HEK293 (cell line): ENCODE data around the gene AAK1.
A peak's percentile ranks its signal among the peaks of the same experiment; 100 is the strongest.

ENCODE experiments used
- GLI2 ChIP-seq: fragments of 450-650 bp; formaldehyde crosslinking; IDR thresholded peaks from 2 replicates; pipeline ENCODE4; 2017; ENCODE audit warnings: missing biosample characterization, missing genetic modification characterization, low read depth, borderline replicate concordance
- INSM2 ChIP-seq: fragments of 450-650 bp; formaldehyde crosslinking; IDR thresholded peaks from 2 replicates; pipeline ENCODE4 v1.5.1; 2016; ENCODE audit warnings: missing biosample characterization, missing genetic modification characterization
- KLF1 ChIP-seq: fragments of 450-650 bp; formaldehyde crosslinking; IDR thresholded peaks from 2 replicates; pipeline ENCODE4 v1.5.1; 2016; ENCODE audit warnings: missing biosample characterization, missing genetic modification characterization
- PRDM10 ChIP-seq: fragments of 450-650 bp; formaldehyde crosslinking; IDR thresholded peaks from 2 replicates; pipeline ENCODE4 v1.5.1; 2016; ENCODE audit warnings: missing biosample characterization, missing genetic modification characterization
- SP2 ChIP-seq: fragments of 450-650 bp; formaldehyde crosslinking; IDR thresholded peaks from 2 replicates; pipeline ENCODE4 v1.5.1; 2016; ENCODE audit warnings: missing biosample characterization, missing genetic modification characterization
- SP3 ChIP-seq: fragments of 450-650 bp; formaldehyde crosslinking; IDR thresholded peaks from 2 replicates; pipeline ENCODE4 v1.5.1; 2016; ENCODE audit warnings: missing biosample characterization, missing genetic modification characterization
- ZBTB10 ChIP-seq: fragments of 450-650 bp; formaldehyde crosslinking; IDR thresholded peaks from 2 replicates; pipeline ENCODE4 v1.5.1; 2016; ENCODE audit warnings: missing biosample characterization, missing genetic modification characterization
- ZBTB20 ChIP-seq: fragments of 450-650 bp; formaldehyde crosslinking; IDR thresholded peaks from 2 replicates; pipeline ENCODE4 v1.5.1; 2016; ENCODE audit warnings: missing biosample characterization, missing genetic modification characterization
- ZBTB21 ChIP-seq: fragments of 450-650 bp; formaldehyde crosslinking; IDR thresholded peaks from 2 replicates; pipeline ENCODE4 v1.5.1; 2017; ENCODE audit warnings: missing biosample characterization, missing genetic modification characterization
- ZEB2 ChIP-seq: fragments of 450-650 bp; formaldehyde crosslinking; IDR thresholded peaks from 2 replicates; pipeline ENCODE4 v1.5.1; 2016; ENCODE audit warnings: missing biosample characterization, missing genetic modification characterization
- ZNF112 ChIP-seq: fragments of 450-650 bp; formaldehyde crosslinking; IDR thresholded peaks from 2 replicates; pipeline ENCODE4 v1.5.0; 2017; ENCODE audit warnings: missing biosample characterization, missing genetic modification characterization
- ZNF138 ChIP-seq: fragments of 450-650 bp; formaldehyde crosslinking; IDR thresholded peaks from 2 replicates; pipeline ENCODE4 v1.5.1; 2016; ENCODE audit warnings: missing biosample characterization, missing genetic modification characterization, borderline replicate concordance
- ZNF146 ChIP-seq: fragments of 450-650 bp; formaldehyde crosslinking; IDR thresholded peaks from 2 replicates; pipeline ENCODE4 v1.5.1; 2016; ENCODE audit warnings: missing biosample characterization, missing genetic modification characterization
- ZNF169 ChIP-seq: fragments of 450-650 bp; formaldehyde crosslinking; IDR thresholded peaks from 2 replicates; pipeline ENCODE4 v1.5.1; 2016; ENCODE audit warnings: missing biosample characterization, missing genetic modification characterization
- ZNF175 ChIP-seq: fragments of 450-650 bp; formaldehyde crosslinking; IDR thresholded peaks from 2 replicates; pipeline ENCODE4 v1.5.1; 2016; ENCODE audit warnings: missing biosample characterization, missing genetic modification characterization
- ZNF324 ChIP-seq: fragments of 450-650 bp; formaldehyde crosslinking; IDR thresholded peaks from 2 replicates; pipeline ENCODE4 v1.5.1; 2016; ENCODE audit warnings: missing biosample characterization, missing genetic modification characterization
- ZNF335 ChIP-seq: fragments of 450-650 bp; formaldehyde crosslinking; conservative IDR thresholded peaks from 2 replicates; pipeline ENCODE4 v1.5.1; 2016; ENCODE audit warnings: missing biosample characterization, missing genetic modification characterization
- ZNF48 ChIP-seq: fragments of 450-650 bp; formaldehyde crosslinking; IDR thresholded peaks from 2 replicates; pipeline ENCODE4 v1.5.1; 2016; ENCODE audit warnings: missing biosample characterization, missing genetic modification characterization
- ZNF529 ChIP-seq: fragments of 450-650 bp; formaldehyde crosslinking; IDR thresholded peaks from 2 replicates; pipeline ENCODE4 v1.5.1; 2017; ENCODE audit warnings: missing genetic modification characterization, missing biosample characterization; ENCODE audit not compliant: insufficient replicate concordance
- ZNF548 ChIP-seq: fragments of 450-650 bp; formaldehyde crosslinking; IDR thresholded peaks from 2 replicates; pipeline ENCODE4 v1.5.1; 2016; ENCODE audit warnings: missing biosample characterization, missing genetic modification characterization
- ZNF600 ChIP-seq: fragments of 450-650 bp; formaldehyde crosslinking; IDR thresholded peaks from 2 replicates; pipeline ENCODE4 v1.5.1; 2016; ENCODE audit warnings: missing biosample characterization, missing genetic modification characterization
- ZNF629 ChIP-seq: fragments of 450-650 bp; formaldehyde crosslinking; IDR thresholded peaks from 2 replicates; pipeline ENCODE4 v1.5.1; 2017; ENCODE audit warnings: missing biosample characterization, missing genetic modification characterization
- ZNF639 ChIP-seq: fragments of 450-650 bp; formaldehyde crosslinking; IDR thresholded peaks from 2 replicates; pipeline ENCODE4 v1.5.1; 2016; ENCODE audit warnings: missing biosample characterization, missing genetic modification characterization
- ZNF692 ChIP-seq: fragments of 450-650 bp; formaldehyde crosslinking; IDR thresholded peaks from 2 replicates; pipeline ENCODE4 v1.5.1; 2016; ENCODE audit warnings: missing biosample characterization, missing genetic modification characterization

Gene AAK1

GRCh38 chr2:69436938-69437750, 206.4 kb downstream of the AAK1 start, which contains the start of gene NFU1 (continued):
- TF ChIP-seq ZBTB21 (tag by site-specific recombination) (peak; percentile 78; the same call in 1 of the 2 replicates), ZNF48 (tag by site-specific recombination) (no peak), ZBTB20 (peak; percentile 22; the same call in 1 of the 2 replicates), ZNF335 (tag by site-specific recombination) (peak; percentile 85), ZNF175 (tag by site-specific recombination) (no peak), SP2 (tag by site-specific recombination) (peak; percentile 90), ZNF600 (tag by site-specific recombination) (peak; percentile 82), ZNF548 (tag by site-specific recombination) (no peak), ZNF112 (tag by site-specific recombination) (no peak), ZNF629 (tag by site-specific recombination) (peak; percentile 91), ZBTB10 (tag by site-specific recombination) (peak; percentile 51; the same call in 1 of the 2 replicates), PRDM10 (tag by site-specific recombination) (peak; percentile 89), ZNF529 (tag by site-specific recombination) (no peak), ZNF146 (tag by site-specific recombination) (0 out of 2 replicates have a peak, but pooled peaks have one; percentile 4), ZNF138 (tag by site-specific recombination) (no peak), ZNF639 (tag by site-specific recombination) (no peak; the same call in 1 of the 2 replicates), GLI2 (tag by site-specific recombination) (no peak), INSM2 (tag by site-specific recombination) (peak; percentile 48; the same call in 1 of the 2 replicates), KLF1 (tag by site-specific recombination) (peak; percentile 47; the same call in 1 of the 2 replicates), ZNF169 (tag by site-specific recombination) (no peak), ZNF324 (peak; percentile 71; the same call in 1 of the 2 replicates), ZEB2 (peak; percentile 46; the same call in 1 of the 2 replicates), SP3 (tag by site-specific recombination) (peak; percentile 84), ZNF692 (tag by site-specific recombination) (0 out of 2 replicates have a peak, but pooled peaks have one; percentile 37)
